ENCODE data around the gene SEPTIN7.

- TF ChIP-seq CTCF (IDR thresholded peaks at IDR 0.05), result no peak
- TF ChIP-seq ZFX (IDR thresholded peaks at IDR 0.05; ENCODE audit: borderline replicate concordance), result no peak
Measured at GRCh38 chr7:35825974-35826373, 25.1 kb downstream of the SEPTIN7 start.
